IMR-90 (cell line): ENCODE data around the gene SEMA6C. TPM values are rescaled to one million over a fixed set of nuclear protein-coding genes. Genes with fewer than 3 reads are reported as not detected.

Experiments
- ATAC-seq: fragments of 200-7000 bp; cut with Tn5 transposase; 2 replicates; pipeline ENCODE4 v1.9.1; 2020; ENCODE audit warnings: low read depth, mild to moderate bottlenecking, moderate library complexity
- BruUV-seq: library from RNA; stranded (reverse); fragments of 400-500 nt; replicated peaks from 2 replicates; lab custom pipeline; 2021; lab: Mats Ljungman, UMichigan
- CTCF ChIA-PET: fragments of 300-600 bp; formaldehyde crosslinking; extraction: SDS; loops from one replicate; lab custom pipeline; 2021; ENCODE audit warnings: antibody characterized with exemption; lab: Yijun Ruan, JAX
- POLR2A ChIA-PET: fragments of 300-600 bp; sonication (Branson Sonifier 250); formaldehyde crosslinking; loops from one replicate; lab custom pipeline; 2022; ENCODE audit warnings: antibody characterized with exemption; ENCODE audit not compliant: unreplicated experiment; lab: Charles Lee
- DNase-seq: peaks from one replicate; pipeline ENCODE4 v3.0.0; 2013
- H2AFZ ChIP-seq: replicated peaks from 2 replicates; pipeline ENCODE3; 2013; ENCODE audit warnings: low read length, mild to moderate bottlenecking; ENCODE audit not compliant: poor library complexity
- H2AK5ac ChIP-seq: 2 replicates; pipeline ENCODE4 v1.6.1; 2013; ENCODE audit warnings: low read depth, low read length, inconsistent platforms
- H2AK9ac ChIP-seq: replicated peaks from 2 replicates; pipeline ENCODE3; 2013; ENCODE audit warnings: mild to moderate bottlenecking, low read depth, low read length, moderate library complexity; ENCODE audit not compliant: poor library complexity
- H2BK120ac ChIP-seq: 2 replicates; pipeline ENCODE4 v1.6.1; 2013; ENCODE audit warnings: low read depth, low read length, inconsistent platforms
- H2BK15ac ChIP-seq: 3 replicates; pipeline ENCODE4 v1.6.1; 2013; ENCODE audit warnings: low read depth, low read length, inconsistent platforms
- H2BK20ac ChIP-seq: 2 replicates; pipeline ENCODE4 v1.6.1; 2013; ENCODE audit warnings: low read depth, mild to moderate bottlenecking, inconsistent platforms, low read length, moderate library complexity
- H2BK5ac ChIP-seq: 2 replicates; pipeline ENCODE4 v1.6.1; 2013; ENCODE audit warnings: mild to moderate bottlenecking, low read depth, low read length, inconsistent platforms; ENCODE audit not compliant: poor library complexity, severe bottlenecking
- H3K14ac ChIP-seq: replicated peaks from 2 replicates; pipeline ENCODE4 v1.6.1; 2013; ENCODE audit warnings: low read depth, low read length, inconsistent platforms
- H3K18ac ChIP-seq: 2 replicates; pipeline ENCODE4 v1.6.1; 2013; ENCODE audit warnings: low read depth, low read length, control low read depth
- H3K23ac ChIP-seq: 2 replicates; pipeline ENCODE4 v1.6.1; 2013; ENCODE audit warnings: low read depth, low read length, inconsistent platforms
- H3K27ac ChIP-seq: 2 replicates; pipeline ENCODE4 v1.5.1; 2013; ENCODE audit warnings: mild to moderate bottlenecking, control low read depth, low read length; ENCODE audit not compliant: insufficient read depth
- H3K27me3 ChIP-seq: 2 replicates; pipeline ENCODE4 v1.6.1; 2013; ENCODE audit warnings: low read length; ENCODE audit not compliant: control insufficient read depth, insufficient read depth
- H3K36me3 ChIP-seq: 2 replicates; pipeline ENCODE4 v1.6.1; 2013; ENCODE audit warnings: low read length, mixed read lengths; ENCODE audit not compliant: control insufficient read depth, insufficient read depth
- H3K4ac ChIP-seq: 2 replicates; pipeline ENCODE4 v1.6.1; 2013; ENCODE audit warnings: low read depth, low read length, inconsistent platforms
- H3K4me1 ChIP-seq: 2 replicates; pipeline ENCODE4 v1.6.1; 2013; ENCODE audit warnings: low read length, mixed read lengths; ENCODE audit not compliant: control insufficient read depth, insufficient read depth
- H3K4me2 ChIP-seq: 2 replicates; pipeline ENCODE4 v1.6.1; 2013; ENCODE audit warnings: low read depth, mild to moderate bottlenecking, control low read depth, low read length, moderate library complexity
- H3K4me3 ChIP-seq: 2 replicates; pipeline ENCODE4 v1.5.1; 2013; ENCODE audit warnings: low read depth, mild to moderate bottlenecking, control low read depth, low read length, moderate library complexity; ENCODE audit not compliant: insufficient read depth
- H3K56ac ChIP-seq: 2 replicates; pipeline ENCODE4 v1.6.1; 2013; ENCODE audit warnings: low read length, inconsistent platforms; ENCODE audit not compliant: insufficient read depth; ENCODE audit errors: extremely low read depth
- H3K79me1 ChIP-seq, 2 experiments: 2 replicates each; pipeline ENCODE4 v1.6.1; 2013; ENCODE audit warnings: low read length in 2 of 2, inconsistent platforms in 1 of 2, low read depth in 1 of 2
- H3K9ac ChIP-seq: 2 replicates; pipeline ENCODE4 v1.6.1; 2013; ENCODE audit warnings: low read depth, low read length, control low read depth
- H3K9me1 ChIP-seq: 2 replicates; pipeline ENCODE4 v1.6.1; 2013; ENCODE audit warnings: low read length, inconsistent platforms; ENCODE audit not compliant: insufficient read depth
- H3K9me3 ChIP-seq: 2 replicates; pipeline ENCODE4 v1.6.1; 2013; ENCODE audit warnings: low read length; ENCODE audit not compliant: control insufficient read depth, insufficient read depth
- H4K20me1 ChIP-seq: 2 replicates; pipeline ENCODE4 v1.6.1; 2013; ENCODE audit warnings: low read length, inconsistent platforms; ENCODE audit not compliant: insufficient read depth
- H4K5ac ChIP-seq: 2 replicates; pipeline ENCODE4 v1.6.1; 2013; ENCODE audit warnings: mild to moderate bottlenecking, low read depth, low read length, control low read depth
- H4K8ac ChIP-seq, 2 experiments: 2 replicates each; pipeline ENCODE4 v1.6.1; 2013; ENCODE audit warnings: low read depth in 2 of 2, low read length in 2 of 2, control low read depth in 1 of 2, inconsistent platforms in 1 of 2
- H4K91ac ChIP-seq: 2 replicates; pipeline ENCODE4 v1.6.1; 2013; ENCODE audit warnings: low read depth, low read length, inconsistent platforms; ENCODE audit not compliant: insufficient read depth
- MAFK ChIP-seq: IDR thresholded peaks from 2 replicates; pipeline ENCODE4 v1.6.1; 2012; ENCODE audit warnings: low read depth, low read length, improper control_type of control experiment
- MXI1 ChIP-seq: IDR thresholded peaks from 2 replicates; pipeline ENCODE4 v1.6.1; 2012; ENCODE audit warnings: low read depth, mild to moderate bottlenecking, low read length, moderate library complexity, borderline replicate concordance
- POLR2A ChIP-seq: IDR thresholded peaks from 2 replicates; pipeline ENCODE4 v1.6.1; 2012; ENCODE audit warnings: mild to moderate bottlenecking, low read depth, low read length
- RFX5 ChIP-seq: IDR thresholded peaks from 2 replicates; pipeline ENCODE4 v1.8.0; 2012; ENCODE audit warnings: low read depth, mild to moderate bottlenecking, low read length, moderate library complexity
- SMC3 ChIP-seq: fragments of 150-350 bp; IDR thresholded peaks from 2 replicates; pipeline ENCODE4 v1.6.1; 2016; ENCODE audit warnings: low read depth, mild to moderate bottlenecking, antibody characterized with exemption, low read length, moderate library complexity
- WGBS, 2 experiments: methylation state at CpG; one replicate each; pipeline versions ENCODE4 v1.1.5 to v1.1.7; 2013; ENCODE audit warnings: missing lambda C conversion rate in 2 of 2; ENCODE audit not compliant: insufficient read length in 1 of 2; ENCODE audit errors: extremely low coverage in 2 of 2; 5-methylcytosine and 5-hydroxymethylcytosine counted together
- dilution Hi-C: fragments of 300-500 bp; cut with HindIII; formaldehyde crosslinking; loops from one replicate; pipeline ENCODE4 v1.14.3; 2018; ENCODE audit warnings: low sequenced_read_pairs; ENCODE audit not compliant: unreplicated experiment
- in situ Hi-C: fragments of 300-500 bp; cut with MboI; formaldehyde crosslinking; loops from 3 replicates; pipeline ENCODE4 v1.14.3; 2019; ENCODE audit warnings: low sequenced_read_pairs, inconsistent platforms, mixed read lengths
- intact Hi-C: fragments of 100-400 bp; cut with micrococcal nuclease; formaldehyde crosslinking; loops from 2 replicates; pipeline ENCODE4 v1.10.0; 2022
- polyA plus RNA-seq, 3 experiments: library from polyadenylated mRNA; depleted of rRNA; stranded (reverse); fragments of >200 nt; gene quantifications; 2 replicates each; pipeline ENCODE4 v1.2.3, GENCODE V29; 2012; ENCODE audit warnings: low replicate concordance in 1 of 3
- total RNA-seq: library from RNA; depleted of rRNA; stranded (reverse); fragments of >200 nt; gene quantifications from 2 replicates; pipeline ENCODE4 v1.2.3, GENCODE V29; 2012

Gene SEMA6C
- total and polyA plus RNA-seq, 2 of the 4 experiments (the other 2 are of a cell fraction) = 0.36 to 2.0 TPM

- in situ Hi-C loops (no loop called here), intact Hi-C loops (loop anchor here (10.0 kb wide), 1 partner anchor 148 kb away; the partner anchor contains the start of gene PSMD4), dilution Hi-C loops (no loop called here)
- POLR2A ChIA-PET = no interaction called here
- H3K4me1 ChIP-seq = no peaks in the 10 kb centered on the region
- H3K79me1 ChIP-seq = no peaks in the 10 kb centered on the region
- H4K20me1 ChIP-seq = no peaks in the 10 kb centered on the region
- no CpG with 5 or more reads among the region's 2 CpGs for WGBS, 2 experiments
- no peak overlapping the region for H2BK5ac ChIP-seq
- no peak overlapping the region for H2AK5ac ChIP-seq
- H2AK9ac ChIP-seq = no peak overlapping the region
- ATAC-seq (peak; percentile 71; the same call in 1 of the 2 replicates), DNase-seq (peak; percentile 68)
- H3K9ac ChIP-seq = no peak overlapping the region
- no peak overlapping the region for H2BK120ac ChIP-seq
- H3K27me3 ChIP-seq = no peaks in the 10 kb centered on the region
- H3K18ac ChIP-seq = no peak overlapping the region
- CTCF ChIA-PET = no interaction called here
- no peak overlapping the region for H4K91ac ChIP-seq
- no peaks in the 10 kb centered on the region for H3K9me3 ChIP-seq
- BruUV-seq = no TSS peak
- TF ChIP-seq POLR2A (no peak), MAFK (peak; percentile 42), RFX5 (no peak), SMC3 (no peak), MXI1 (no peak)
- H3K4me2 ChIP-seq = no peak overlapping the region
- H2AFZ ChIP-seq = no peak overlapping the region
- H2BK15ac ChIP-seq = no peak overlapping the region
- H4K5ac ChIP-seq = no peak overlapping the region
- H3K4ac ChIP-seq = no peak overlapping the region
- no peak overlapping the region for H4K8ac ChIP-seq
- no peak overlapping the region for H3K27ac ChIP-seq
- no peak overlapping the region for H2BK20ac ChIP-seq
- H3K36me3 ChIP-seq = 0 out of 2 replicates have a peak, but pooled peaks cover 1% of the 10 kb centered on the region
- H3K23ac ChIP-seq = no peak overlapping the region
- H3K56ac ChIP-seq = no peak overlapping the region; the same call in 1 of the 2 replicates
- H3K4me3 ChIP-seq = no peak overlapping the region
- no peaks in the 10 kb centered on the region for H3K9me1 ChIP-seq
- no peak overlapping the region for H3K14ac ChIP-seq
Measured at GRCh38 chr1:151106894-151107293, 39.5 kb downstream of the SEMA6C start.
